Calu3 (cell line): Measurements from ENCODE around the gene ZNF691. TPM values are rescaled to one million over a fixed set of nuclear protein-coding genes. Genes with fewer than 3 reads are reported as not detected.
"Not testable (repeated sequence)": the region's sequence is repeated elsewhere in the genome, so short reads cannot be mapped to it uniquely, and the experiment has no call there.

ENCODE experiments used
- BruUV-seq: library from RNA; stranded (reverse); fragments of 400-500 nt; replicated peaks from 2 replicates; lab custom pipeline; 2021; lab: Mats Ljungman, UMichigan
- CTCF ChIA-PET: fragments of 300-600 bp; sonication (Branson Sonifier 250); formaldehyde crosslinking; loops from one replicate; lab custom pipeline; 2022; ENCODE audit warnings: antibody characterized with exemption; lab: Charles Lee
- DNase-seq: peaks from one replicate; pipeline ENCODE4 v3.0.0; 2022
- H3K27ac Mint-ChIP-seq: one replicate; pipeline ENCODE4 v1.8.0; 2022; ENCODE audit warnings: mixed read lengths; ENCODE audit not compliant: unreplicated experiment
- H3K27me3 Mint-ChIP-seq: one replicate; pipeline ENCODE4 v1.8.0; 2022; ENCODE audit warnings: mixed read lengths; ENCODE audit not compliant: unreplicated experiment
- H3K36me3 Mint-ChIP-seq: one replicate; pipeline ENCODE4 v1.8.0; 2022; ENCODE audit warnings: mild to moderate bottlenecking, moderate library complexity, mixed read lengths; ENCODE audit not compliant: insufficient read depth, unreplicated experiment
- H3K4me1 Mint-ChIP-seq: one replicate; pipeline ENCODE4 v1.8.0; 2022; ENCODE audit warnings: mild to moderate bottlenecking, low read depth, mixed read lengths; ENCODE audit not compliant: unreplicated experiment
- H3K4me3 Mint-ChIP-seq: one replicate; pipeline ENCODE4 v1.8.0; 2022; ENCODE audit warnings: mild to moderate bottlenecking, low read depth, moderate library complexity, mixed read lengths; ENCODE audit not compliant: unreplicated experiment
- H3K9me3 Mint-ChIP-seq: one replicate; pipeline ENCODE4 v1.8.0; 2022; ENCODE audit warnings: low read depth, mixed read lengths; ENCODE audit not compliant: unreplicated experiment
- intact Hi-C: fragments of 100-400 bp; cut with micrococcal nuclease; formaldehyde crosslinking; loops from one replicate; pipeline ENCODE4 v1.10.0; 2022; ENCODE audit not compliant: unreplicated experiment
- total RNA-seq: library from RNA; stranded (reverse); gene quantifications from 2 replicates; pipeline ENCODE4 v1.2.3, GENCODE V29; 2022
- TF ChIP-seq, protein P1 (sequence below): fragments of 200-600 bp; IDR thresholded peaks from one replicate; pipeline ENCODE4 v1.8.0; 2022; ENCODE audit warnings: antibody characterized with exemption; ENCODE audit not compliant: unreplicated experiment

The ZNF691 gene
- total RNA-seq, 1 experiment from 2014 or later: 12.0 TPM

DNA sequence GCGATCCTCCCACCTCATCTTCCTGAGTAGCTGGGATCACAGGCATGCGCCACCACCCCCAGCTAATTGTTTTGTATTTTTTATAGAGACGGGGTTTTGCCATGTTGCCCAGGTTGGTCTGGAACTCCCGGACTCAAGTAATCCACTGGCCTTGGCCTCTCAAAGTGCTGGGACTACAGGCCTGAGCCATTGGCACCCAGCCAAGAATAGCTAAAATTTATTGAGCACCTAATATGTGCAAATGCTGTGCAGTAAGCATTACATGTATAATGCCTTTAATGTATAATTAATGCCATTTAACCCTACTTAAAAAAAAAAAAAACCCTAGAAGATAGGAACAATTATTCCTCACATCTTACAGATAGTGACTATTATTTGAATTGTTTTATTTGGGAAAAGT is 42.9 kb downstream of the ZNF691 start:
- no peak for DNase-seq
- TF ChIP-seq, protein P1, sequence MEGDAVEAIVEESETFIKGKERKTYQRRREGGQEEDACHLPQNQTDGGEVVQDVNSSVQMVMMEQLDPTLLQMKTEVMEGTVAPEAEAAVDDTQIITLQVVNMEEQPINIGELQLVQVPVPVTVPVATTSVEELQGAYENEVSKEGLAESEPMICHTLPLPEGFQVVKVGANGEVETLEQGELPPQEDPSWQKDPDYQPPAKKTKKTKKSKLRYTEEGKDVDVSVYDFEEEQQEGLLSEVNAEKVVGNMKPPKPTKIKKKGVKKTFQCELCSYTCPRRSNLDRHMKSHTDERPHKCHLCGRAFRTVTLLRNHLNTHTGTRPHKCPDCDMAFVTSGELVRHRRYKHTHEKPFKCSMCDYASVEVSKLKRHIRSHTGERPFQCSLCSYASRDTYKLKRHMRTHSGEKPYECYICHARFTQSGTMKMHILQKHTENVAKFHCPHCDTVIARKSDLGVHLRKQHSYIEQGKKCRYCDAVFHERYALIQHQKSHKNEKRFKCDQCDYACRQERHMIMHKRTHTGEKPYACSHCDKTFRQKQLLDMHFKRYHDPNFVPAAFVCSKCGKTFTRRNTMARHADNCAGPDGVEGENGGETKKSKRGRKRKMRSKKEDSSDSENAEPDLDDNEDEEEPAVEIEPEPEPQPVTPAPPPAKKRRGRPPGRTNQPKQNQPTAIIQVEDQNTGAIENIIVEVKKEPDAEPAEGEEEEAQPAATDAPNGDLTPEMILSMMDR: no peak
- Mint-ChIP-seq H3K27ac (no peak overlapping the region), H3K36me3 (no peaks in the 10 kb centered on the region), H3K4me1 (no peaks in the 10 kb centered on the region), H3K27me3 (peaks cover 31% of the 10 kb centered on the region), H3K4me3 (no peak overlapping the region), H3K9me3 (no peaks in the 10 kb centered on the region)
- intact Hi-C loops: no loop called here
- CTCF ChIA-PET: no interaction called here
- no TSS peak for BruUV-seq

DNA sequence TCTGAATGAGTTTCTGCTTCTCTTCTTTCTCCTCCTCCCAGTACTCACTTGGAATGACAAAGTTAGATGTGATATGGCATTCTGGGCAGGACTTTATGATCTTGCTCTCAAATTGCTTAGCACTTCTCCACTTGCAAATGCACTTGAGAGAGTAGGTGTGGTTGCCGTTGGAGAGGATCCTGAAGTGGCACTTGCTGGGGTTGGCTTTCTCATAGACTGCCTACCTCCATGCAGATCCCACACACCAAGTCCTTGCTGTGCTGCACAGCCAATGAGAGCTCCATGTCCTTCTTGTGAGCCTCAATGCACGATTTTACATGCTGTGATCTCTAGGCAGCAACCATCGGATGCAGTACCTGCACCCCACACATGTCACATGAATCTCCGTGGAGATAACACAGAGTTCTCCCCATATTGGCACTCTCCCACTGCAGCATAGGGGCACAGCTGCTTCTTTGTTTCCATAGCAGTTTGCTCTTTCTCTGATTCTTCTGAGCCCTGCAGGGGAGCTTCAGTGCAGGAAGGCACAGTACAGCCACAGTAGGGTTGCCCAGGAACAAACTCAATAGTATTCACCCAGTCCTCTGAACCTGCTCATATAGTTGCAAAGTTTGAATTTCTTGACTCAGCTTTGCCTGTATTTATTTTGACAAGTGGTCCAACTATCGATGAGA is 45.2 kb downstream of the ZNF691 start:
- TF ChIP-seq, protein P1: no peak
- no peak for DNase-seq
- Mint-ChIP-seq H3K27ac (no peak overlapping the region), H3K36me3 (no peaks in the 10 kb centered on the region), H3K4me3 (no peak overlapping the region), H3K4me1 (no peaks in the 10 kb centered on the region), H3K27me3 (peaks cover 45% of the 10 kb centered on the region), H3K9me3 (no peaks in the 10 kb centered on the region)
- intact Hi-C loops: no loop called here
- CTCF ChIA-PET: interaction anchor here (0.5 kb wide), 1 partner anchor 161 kb away, joined by 3 read pairs; no protein-coding TSS in a partner anchor
- no TSS peak for BruUV-seq

GRCh38 chr1:42899960-42900359 is 53.5 kb downstream of the ZNF691 start:
- DNase-seq, H3K4me3 Mint-ChIP-seq, H3K36me3 Mint-ChIP-seq, H3K9me3 Mint-ChIP-seq, H3K4me1 Mint-ChIP-seq, H3K27ac Mint-ChIP-seq, BruUV-seq, intact Hi-C loops, CTCF ChIA-PET: not testable (repeated sequence)
- peaks cover 75% of the 10 kb centered on the region for H3K27me3 Mint-ChIP-seq

Other genes with a start within 250 kb of the ZNF691 start
- gene PPIH, start 188.2 kb upstream of the ZNF691 start, total RNA-seq: 58.6 and 68.3 TPM in 2 replicates
- 808 and 937 TPM in 2 replicates for gene YBX1, start 164.2 kb upstream of the ZNF691 start, total RNA-seq
- not detected in 2 replicates for gene CLDN19, start 106.4 kb upstream of the ZNF691 start, total RNA-seq
- gene P3H1, start 79.6 kb upstream of the ZNF691 start, total RNA-seq: 27.9 and 35.1 TPM in 2 replicates
- 7.7 and 9.4 TPM in 2 replicates for gene C1orf50, start 79.4 kb upstream of the ZNF691 start, total RNA-seq
- 0.94 and 1.7 TPM in 2 replicates for gene TMEM269, start 61.6 kb upstream of the ZNF691 start, total RNA-seq
- 8.0 and 9.3 TPM in 2 replicates for gene ERMAP, start 29.5 kb upstream of the ZNF691 start, total RNA-seq
- gene SVBP, start 29.2 kb upstream of the ZNF691 start, total RNA-seq: 10.1 and 10.8 TPM in 2 replicates
- gene SLC2A1, start 112.3 kb downstream of the ZNF691 start, total RNA-seq: 163 and 183 TPM in 2 replicates